ENCODE data around the gene CERS1. TPM values are rescaled to one million over a fixed set of nuclear protein-coding genes. Genes with fewer than 3 reads are reported as not detected.
A peak's percentile ranks its signal among the peaks of the same experiment; 100 is the strongest.

The CERS1 gene
- total and polyA plus RNA-seq, 8 donors, result 0.20 to 4.0 (median 3.4) TPM

GRCh38 chr19:18855647-18856384 lies 40.1 kb downstream of the CERS1 start:
- Histone ChIP-seq H3K4me3 (no peak overlapping the region), H3K27me3 (no peaks in the 10 kb centered on the region), H3K9me3 (no peaks in the 10 kb centered on the region), H3K27ac (no peak overlapping the region), H3K4me1 (peaks cover 0 to 9% of the 10 kb centered on the region in 2 donors), H3K36me3 (peaks cover 8 to 100% of the 10 kb centered on the region in 2 donors)
- ATAC-seq (no peak), DNase-seq (no peak)
- TF ChIP-seq CTCF (IDR thresholded peaks at IDR 0.05), result no peak
- intact Hi-C loops (cut with DNase I), result no loop called here

- no peak for TF ChIP-seq CTCF (IDR thresholded peaks at IDR 0.05)
- DNase-seq, result peak in 1 of 4 donors; percentile 70
- Histone ChIP-seq H3K9me3 (no peaks in the 10 kb centered on the region), H3K4me3 (no peak overlapping the region), H3K4me1 (peaks cover 2 to 15% of the 10 kb centered on the region in 2 donors), H3K36me3 (peaks cover 8 to 100% of the 10 kb centered on the region in 2 donors), H3K27ac (no peak overlapping the region), H3K27me3 (no peaks in the 10 kb centered on the region)
- intact Hi-C loops (cut with DNase I), result no loop called here
- no peak for ATAC-seq
Measured at GRCh38 chr19:18854982-18855381, 41.0 kb downstream of the CERS1 start.

GRCh38 chr19:18853755-18854427 lies 42.1 kb downstream of the CERS1 start:
- no peak for TF ChIP-seq CTCF (IDR thresholded peaks at IDR 0.05)
- Histone ChIP-seq H3K27ac (no peak overlapping the region), H3K4me3 (no peak overlapping the region), H3K27me3 (no peaks in the 10 kb centered on the region), H3K9me3 (no peaks in the 10 kb centered on the region), H3K4me1 (peaks cover 13 to 20% of the 10 kb centered on the region in 2 donors), H3K36me3 (peaks cover 8 to 91% of the 10 kb centered on the region in 2 donors)
- intact Hi-C loops (cut with DNase I), result no loop called here
- ATAC-seq (no peak), DNase-seq (no peak)

- no peaks in the 10 kb centered on the region for H3K9me3 ChIP-seq
- no peak for TF ChIP-seq CTCF (IDR thresholded peaks at IDR 0.05)
- no peak overlapping the region for H3K27ac ChIP-seq
- intact Hi-C loops (cut with DNase I), result no loop called here
- no peak overlapping the region for H3K4me3 ChIP-seq
- H3K27me3 ChIP-seq, result no peaks in the 10 kb centered on the region
- no peak for ATAC-seq
- peaks cover 8 to 88% of the 10 kb centered on the region in 2 donors for H3K36me3 ChIP-seq
- H3K4me1 ChIP-seq, result peaks cover 21 to 33% of the 10 kb centered on the region in 2 donors
- DNase-seq, result no peak
Measured at GRCh38 chr19:18852648-18853047, 43.3 kb downstream of the CERS1 start.

- no peaks in the 10 kb centered on the region for H3K27me3 ChIP-seq
- no peak overlapping the region for H3K27ac ChIP-seq
- peaks cover 24 to 41% of the 10 kb centered on the region in 2 donors for H3K4me1 ChIP-seq
- H3K36me3 ChIP-seq, result peaks cover 8 to 80% of the 10 kb centered on the region in 2 donors
- intact Hi-C loops (cut with DNase I), result no loop called here
- TF ChIP-seq CTCF (IDR thresholded peaks at IDR 0.05), result no peak
- H3K9me3 ChIP-seq, result no peaks in the 10 kb centered on the region
- DNase-seq, result no peak
- ATAC-seq, result no peak
- H3K4me3 ChIP-seq, result no peak overlapping the region
Measured at GRCh38 chr19:18851673-18852325, 44.2 kb downstream of the CERS1 start.
